SU-DHL-6 (cell line): ENCODE data around the gene TECPR2.

Source experiments
- H2AFZ ChIP-seq: fragments of 200-600 bp; sonication (generic); 2 replicates; pipeline ENCODE4 v1.6.1; 2014; ENCODE audit warnings: low read depth, mild to moderate bottlenecking, moderate library complexity, mixed read lengths, antibody characterized with exemption, low read length; ENCODE audit not compliant: severe bottlenecking
- H3F3A ChIP-seq: fragments of 200-600 bp; shearing (Covaris generic); 2 replicates; pipeline ENCODE4 v1.6.0; 2016; ENCODE audit warnings: antibody characterized with exemption, mild to moderate bottlenecking; ENCODE audit not compliant: insufficient read depth
- H3K27ac ChIP-seq: fragments of 200-600 bp; sonication (generic); 2 replicates; pipeline ENCODE4 v1.5.1; 2016; ENCODE audit warnings: low read depth, mild to moderate bottlenecking, low read length, moderate library complexity, mixed read lengths
- H3K27me3 ChIP-seq: fragments of 200-600 bp; sonication (generic), shearing (Covaris generic); 2 replicates; pipeline ENCODE4 v1.6.0; 2014; ENCODE audit warnings: mild to moderate bottlenecking, low read length
- H3K36me3 ChIP-seq: fragments of 200-600 bp; sonication (generic); 2 replicates; pipeline ENCODE4 v1.6.1; 2014; ENCODE audit warnings: mild to moderate bottlenecking, low read length, mixed read lengths
- H3K4me2 ChIP-seq: fragments of 300-600, 200-600 bp; shearing (Covaris generic), sonication (generic); 2 replicates; pipeline ENCODE4 v1.6.0; 2014; ENCODE audit warnings: low read length, low read depth, mild to moderate bottlenecking; ENCODE audit not compliant: poor library complexity, severe bottlenecking
- H3K4me3 ChIP-seq: fragments of 200-600 bp; sonication (generic); 2 replicates; pipeline ENCODE4 v1.5.1; 2014; ENCODE audit warnings: antibody characterized with exemption, low read length, mild to moderate bottlenecking, mixed read lengths; ENCODE audit not compliant: insufficient read depth, poor library complexity, severe bottlenecking
- H3K79me2 ChIP-seq: fragments of 200-600 bp; sonication (generic); 2 replicates; pipeline ENCODE4 v1.6.1; 2014; ENCODE audit warnings: mild to moderate bottlenecking, low read length, moderate library complexity; ENCODE audit not compliant: insufficient read depth
- H3K9ac ChIP-seq: fragments of 200-600 bp; sonication (generic); 2 replicates; pipeline ENCODE4 v1.7.0; 2014; ENCODE audit warnings: mild to moderate bottlenecking, low read length
- H3K9me2 ChIP-seq: fragments of 200-600 bp; sonication (generic); replicated peaks from 2 replicates; pipeline ENCODE4 v1.6.1; 2014; ENCODE audit warnings: low read length; ENCODE audit not compliant: insufficient read depth
- H3K9me3 ChIP-seq: fragments of 200-600 bp; sonication (generic); 2 replicates; pipeline ENCODE4 v1.6.1; 2014; ENCODE audit warnings: low read length, mixed read lengths; ENCODE audit not compliant: insufficient read depth
- H4K20me1 ChIP-seq: fragments of 200-600 bp; sonication (generic); 2 replicates; pipeline ENCODE4 v1.6.1; 2014; ENCODE audit warnings: low read depth, mild to moderate bottlenecking, antibody characterized with exemption, low read length, moderate library complexity, mixed read lengths
- CTCF ChIP-seq: fragments of 200-600 bp; sonication (generic); IDR thresholded peaks from one replicate; pipeline ENCODE4 v1.5.1; 2017; ENCODE audit warnings: antibody characterized with exemption, mild to moderate bottlenecking, low read length, moderate library complexity; ENCODE audit not compliant: insufficient read depth, poor library complexity, severe bottlenecking
- EZH2phosphoT487 ChIP-seq: fragments of 200-600 bp; sonication (generic), shearing (Covaris generic); conservative IDR thresholded peaks from 2 replicates; pipeline ENCODE4 v1.6.1; 2018; ENCODE audit warnings: mild to moderate bottlenecking, antibody characterized with exemption, low read length, moderate library complexity, mixed read lengths

The TECPR2 gene

GRCh38 chr14:102462391-102462790 lies 99.7 kb downstream of the TECPR2 start:
- no peaks in the 10 kb centered on the region for H3F3A ChIP-seq
- H3K9me2 ChIP-seq = no peaks in the 10 kb centered on the region
- no peak overlapping the region for H3K4me2 ChIP-seq
- H3K79me2 ChIP-seq = no peaks in the 10 kb centered on the region
- H3K27ac ChIP-seq = no peak overlapping the region
- H2AFZ ChIP-seq = no peak overlapping the region
- no peak overlapping the region for H3K4me3 ChIP-seq
- no peak overlapping the region for H3K9ac ChIP-seq
- no peaks in the 10 kb centered on the region for H3K9me3 ChIP-seq
- H4K20me1 ChIP-seq = no peaks in the 10 kb centered on the region
- H3K27me3 ChIP-seq = no peaks in the 10 kb centered on the region
- no peaks in the 10 kb centered on the region for H3K36me3 ChIP-seq
- no peak for TF ChIP-seq CTCF
- no peak for TF ChIP-seq EZH2phosphoT487

DNA sequence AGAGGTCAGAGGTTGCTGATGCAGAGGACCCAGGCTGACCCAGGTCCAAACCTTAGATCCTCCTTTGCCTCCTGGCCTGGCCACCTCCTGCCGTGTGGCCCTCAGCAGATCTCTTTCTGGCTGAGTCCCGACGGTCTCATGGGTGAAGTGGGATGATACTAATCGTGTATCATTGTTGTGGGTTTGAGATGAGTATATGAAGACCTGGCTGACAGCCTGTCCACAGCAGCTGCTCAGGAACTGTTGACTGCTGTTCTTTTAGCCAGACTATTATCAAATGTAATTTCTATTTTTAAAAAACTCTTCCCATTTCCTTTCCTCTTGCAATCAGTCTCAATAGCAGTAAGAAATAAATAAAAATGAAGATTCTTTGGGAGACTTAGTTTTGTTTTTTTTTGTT lies 101.3 kb downstream of the TECPR2 start:
- no peak overlapping the region for H3K4me3 ChIP-seq
- H3K27ac ChIP-seq = no peak overlapping the region
- H2AFZ ChIP-seq = no peak overlapping the region
- no peaks in the 10 kb centered on the region for H3F3A ChIP-seq
- H3K9me2 ChIP-seq = no peaks in the 10 kb centered on the region
- no peaks in the 10 kb centered on the region for H3K9me3 ChIP-seq
- H3K9ac ChIP-seq = no peak overlapping the region
- H3K27me3 ChIP-seq = no peaks in the 10 kb centered on the region
- H3K36me3 ChIP-seq = no peaks in the 10 kb centered on the region
- no peak overlapping the region for H3K4me2 ChIP-seq
- H4K20me1 ChIP-seq = no peaks in the 10 kb centered on the region
- TF ChIP-seq EZH2phosphoT487 (no peak), CTCF (no peak)
- no peaks in the 10 kb centered on the region for H3K79me2 ChIP-seq

DNA sequence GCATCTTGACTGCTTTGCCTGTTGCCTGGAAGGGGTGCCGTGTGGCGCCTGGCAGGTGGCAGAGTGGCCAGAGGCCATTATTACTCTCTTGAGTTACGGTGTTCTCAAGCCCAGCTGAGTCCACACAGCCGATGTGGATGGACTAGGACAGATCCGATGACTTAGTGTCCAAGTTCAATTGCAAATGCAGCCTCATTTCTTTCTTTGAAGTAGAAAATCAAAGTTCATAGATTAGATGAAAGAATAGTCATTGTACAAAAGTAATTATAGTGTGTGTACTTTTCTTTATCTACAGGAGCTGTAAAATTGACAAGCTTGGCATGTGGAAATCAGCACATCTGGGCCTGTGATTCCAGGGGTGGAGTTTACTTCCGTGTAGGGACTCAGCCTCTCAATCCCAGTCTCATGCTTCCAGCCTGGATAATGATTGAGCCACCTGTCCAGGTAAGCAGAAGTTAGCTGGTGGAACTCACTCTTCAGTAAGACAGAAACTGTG lies 102.2 kb downstream of the TECPR2 start:
- H3K9me3 ChIP-seq = no peaks in the 10 kb centered on the region
- H3K27ac ChIP-seq = no peak overlapping the region
- no peak for TF ChIP-seq CTCF
- TF ChIP-seq EZH2phosphoT487 = no peak

GRCh38 chr14:102469261-102469660 lies 106.5 kb downstream of the TECPR2 start:
- no peak overlapping the region for H3K4me2 ChIP-seq
- no peak overlapping the region for H3K9ac ChIP-seq
- H3F3A ChIP-seq = no peaks in the 10 kb centered on the region
- no peaks in the 10 kb centered on the region for H3K79me2 ChIP-seq
- no peaks in the 10 kb centered on the region for H3K9me3 ChIP-seq
- no peaks in the 10 kb centered on the region for H3K27me3 ChIP-seq
- H3K27ac ChIP-seq = no peak overlapping the region
- H4K20me1 ChIP-seq = no peaks in the 10 kb centered on the region
- TF ChIP-seq EZH2phosphoT487 (no peak), CTCF (no peak)
- no peaks in the 10 kb centered on the region for H3K36me3 ChIP-seq
- no peak overlapping the region for H2AFZ ChIP-seq
- H3K9me2 ChIP-seq = no peaks in the 10 kb centered on the region
- no peak overlapping the region for H3K4me3 ChIP-seq

More for the DNA sequence above, 102.2 kb downstream of the TECPR2 start:
- Histone ChIP-seq H3K4me2 (no peak overlapping the region), H2AFZ (no peak overlapping the region), H3K9ac (no peak overlapping the region), H3F3A (no peaks in the 10 kb centered on the region), H3K79me2 (no peaks in the 10 kb centered on the region), H3K36me3 (no peaks in the 10 kb centered on the region), H3K9me2 (no peaks in the 10 kb centered on the region), H3K4me3 (no peak overlapping the region), H4K20me1 (no peaks in the 10 kb centered on the region), H3K27me3 (no peaks in the 10 kb centered on the region)
